Stimulated activated CD8-positive, alpha-beta memory T cell treated with anti-CD3 and anti-CD28 coated beads, Interleukin-4, amount 100 ng/mL, for 48 hours (primary cell): ENCODE results near the gene ICE1.
A peak's percentile ranks its signal among the peaks of the same experiment; 100 is the strongest.
"Not testable (repeated sequence)": the region's sequence is repeated elsewhere in the genome, so short reads cannot be mapped to it uniquely, and the experiment has no call there.

Source experiments
- DNase-seq: peaks from one replicate; pipeline ENCODE4 v3.0.0-alpha.2; 2020

The ICE1 gene

DNA sequence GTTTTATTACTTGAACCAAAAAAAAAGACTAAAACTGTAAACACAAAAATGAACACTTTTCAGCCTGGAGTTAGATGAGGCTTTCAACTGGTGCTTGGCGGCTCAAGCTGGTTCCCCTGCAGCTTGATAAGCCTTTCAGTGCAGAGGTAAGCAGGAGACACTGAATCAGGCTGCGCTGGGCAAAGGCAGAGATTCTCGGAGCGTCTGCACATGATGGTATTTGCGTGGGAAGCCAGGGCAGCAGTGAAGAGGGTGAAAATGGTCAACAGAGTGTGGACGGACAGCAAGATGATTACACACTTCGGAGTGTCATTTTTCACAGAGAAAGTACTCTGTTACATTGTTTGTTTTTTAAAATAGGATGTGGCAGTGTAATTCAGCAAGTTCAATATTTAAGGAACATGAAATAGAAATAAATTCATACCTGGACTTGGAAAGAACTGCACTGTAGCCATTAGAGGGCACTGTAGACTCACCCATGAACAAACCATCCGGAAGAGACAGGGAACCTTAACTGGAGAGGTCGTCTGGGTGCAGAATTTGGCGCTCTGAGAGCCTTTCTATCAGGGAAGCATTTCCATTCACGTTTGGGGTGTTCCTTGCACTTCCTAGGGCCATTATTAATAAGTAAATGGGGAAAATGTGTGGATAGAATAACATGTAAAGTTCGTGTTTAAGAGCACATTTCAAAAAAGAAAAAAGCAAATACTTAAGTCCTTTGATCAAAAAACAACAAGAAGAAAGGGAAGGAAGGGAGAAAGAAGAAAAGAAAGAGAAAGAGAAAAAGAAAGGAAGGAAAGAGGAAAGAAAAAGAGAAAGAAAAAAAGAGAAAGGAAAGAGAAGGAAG lies 69.8 kb downstream of the ICE1 start:
- no peak for DNase-seq

DNA sequence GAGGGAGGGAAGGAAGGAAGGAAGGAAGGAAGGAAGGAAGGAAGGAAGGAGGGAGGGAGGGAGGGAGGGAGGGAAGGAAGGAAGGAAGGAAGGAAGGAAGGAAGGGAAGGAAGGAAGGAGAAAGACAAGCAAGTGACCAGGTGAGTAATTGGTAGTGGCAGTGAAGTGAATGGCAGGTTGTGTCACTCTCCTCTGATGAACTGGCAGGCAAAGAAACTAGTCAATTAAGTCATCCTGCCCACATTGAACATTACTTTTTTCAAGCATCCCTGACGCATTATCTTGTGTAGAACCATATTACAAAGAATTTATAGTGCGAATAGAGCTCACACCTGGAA lies 70.4 kb downstream of the ICE1 start:
- DNase-seq, result not testable (repeated sequence)

DNA sequence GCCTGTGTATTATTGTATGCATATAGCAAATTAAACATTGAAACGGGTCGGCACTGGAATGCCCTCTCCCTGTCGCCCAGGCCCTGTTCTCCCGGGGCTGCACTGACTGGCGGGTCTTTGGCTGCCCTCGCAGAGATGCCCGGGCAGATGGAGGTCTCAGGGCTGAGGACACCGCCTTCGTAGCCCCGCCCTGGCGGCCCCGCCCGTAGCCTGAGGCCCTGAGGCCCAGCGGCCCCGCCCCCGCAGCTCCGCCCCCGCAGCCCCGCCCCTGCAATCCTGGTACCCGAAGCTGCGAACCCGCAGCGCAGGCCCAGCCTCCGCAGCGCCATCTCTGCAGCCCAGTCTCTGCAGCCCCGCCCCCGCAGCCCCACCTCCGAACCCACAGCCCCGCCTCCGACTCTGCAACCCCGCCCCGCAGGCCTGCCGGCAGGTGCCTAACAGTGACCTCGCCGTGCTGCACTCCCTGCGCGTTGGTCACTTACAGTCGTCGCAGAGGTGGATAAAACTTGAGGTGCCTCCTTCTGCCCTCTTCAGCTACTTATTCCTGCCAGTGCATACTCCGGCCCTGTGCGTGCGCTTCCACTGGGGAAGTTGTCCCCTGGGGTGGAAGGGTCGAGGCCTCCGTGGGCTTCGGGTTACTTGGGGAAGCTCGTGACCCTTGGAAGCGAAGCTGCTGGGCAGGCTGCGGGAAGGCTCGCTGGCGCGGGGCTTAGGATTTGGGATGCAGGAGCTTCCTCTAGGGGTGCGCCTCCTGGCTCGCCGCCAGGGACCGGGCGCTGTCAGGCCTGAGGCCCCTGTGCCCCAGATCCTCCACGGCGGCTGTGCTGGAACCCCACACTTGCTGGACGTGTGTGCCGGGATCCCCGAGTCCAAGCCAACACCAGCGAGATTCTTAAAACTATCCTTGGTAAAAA lies 72.3 kb downstream of the ICE1 start:
- DNase-seq, result peak; percentile 86

DNA sequence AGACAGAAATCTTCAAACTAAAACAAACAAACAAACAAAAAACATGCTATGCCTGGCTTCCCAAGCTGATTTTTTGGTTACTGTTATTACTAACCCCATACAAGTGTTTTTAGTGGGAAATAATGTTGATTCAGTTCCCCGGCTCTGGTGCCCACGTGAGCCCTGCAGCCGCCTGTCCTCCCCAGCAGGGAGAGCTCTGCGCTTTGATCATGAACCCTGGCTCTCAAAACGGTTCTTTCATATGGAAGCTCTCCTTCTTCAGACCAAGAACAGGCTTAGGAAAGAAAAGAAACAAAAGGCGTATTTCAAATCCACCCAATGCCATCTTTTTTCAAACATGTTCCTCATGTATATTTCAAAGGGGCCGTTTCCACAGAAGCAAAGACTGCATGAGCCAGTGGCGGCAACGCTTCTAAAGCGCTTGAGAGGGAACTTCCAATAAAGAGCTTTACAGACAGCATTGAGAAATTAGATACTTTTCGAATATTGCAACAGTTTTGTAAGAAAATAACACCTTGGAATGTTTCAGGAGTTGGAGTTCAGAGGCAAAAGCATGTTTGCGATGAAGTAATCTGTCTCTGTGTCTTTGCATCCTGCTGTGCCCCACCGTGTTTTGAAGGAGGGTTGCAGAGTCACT lies 74.8 kb downstream of the ICE1 start:
- no peak for DNase-seq

DNA sequence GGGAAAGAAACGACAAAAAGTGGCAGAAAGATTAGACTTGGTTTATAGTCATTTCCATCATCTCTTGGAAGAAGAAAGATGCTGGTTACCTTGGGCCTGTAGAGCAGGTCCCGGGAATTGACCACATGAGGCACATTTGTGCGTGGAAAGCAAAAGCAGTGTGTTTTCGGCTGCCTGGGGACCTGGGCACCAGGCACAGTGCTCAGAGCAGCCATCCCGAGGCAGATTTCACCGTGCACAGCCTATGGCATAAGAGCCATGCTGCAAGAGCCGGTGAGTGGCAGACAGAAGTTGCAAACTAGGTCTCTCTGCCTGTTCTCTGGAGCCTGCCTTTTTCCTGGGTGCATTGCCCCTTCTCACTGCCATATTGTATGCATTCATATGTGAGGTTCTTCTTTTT lies 77.0 kb downstream of the ICE1 start:
- DNase-seq, result no peak

DNA sequence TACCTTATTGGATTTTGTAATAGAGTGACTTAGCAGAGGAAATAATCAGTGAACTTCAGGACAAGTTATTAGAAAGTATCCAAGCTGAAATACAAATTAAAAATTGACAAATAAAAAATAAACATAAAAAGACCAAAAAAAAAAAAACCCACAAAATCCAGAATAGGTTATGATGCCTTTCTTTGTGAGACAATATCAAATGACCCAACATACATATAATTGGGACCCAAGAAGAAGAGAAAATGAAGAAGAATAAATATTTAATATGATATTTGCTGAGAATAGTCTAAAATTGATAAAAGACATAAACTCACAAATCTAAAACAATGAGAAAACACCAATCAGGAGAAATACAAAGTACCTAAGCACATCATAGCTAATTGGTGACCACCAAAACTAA lies 81.8 kb downstream of the ICE1 start:
- no peak for DNase-seq

DNA sequence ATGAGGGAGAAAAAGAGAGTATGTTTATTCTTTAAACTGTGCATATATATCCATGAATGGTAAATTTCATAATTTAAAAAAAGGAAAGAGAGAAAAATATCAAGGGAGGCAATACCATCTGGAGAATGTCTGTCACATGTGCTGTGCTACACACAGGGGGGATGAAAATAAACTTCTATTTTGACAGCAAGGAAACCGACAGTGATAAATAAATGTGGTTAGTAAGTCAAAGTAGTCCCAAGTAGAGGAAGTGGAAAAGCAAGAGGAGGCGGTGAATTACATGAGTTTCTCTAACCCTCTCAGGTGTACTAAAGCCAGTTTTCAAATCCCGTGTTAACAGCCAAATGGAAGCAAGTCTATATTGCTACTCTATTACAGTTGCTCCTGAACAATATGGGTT lies 83.3 kb downstream of the ICE1 start:
- DNase-seq, result no peak

DNA sequence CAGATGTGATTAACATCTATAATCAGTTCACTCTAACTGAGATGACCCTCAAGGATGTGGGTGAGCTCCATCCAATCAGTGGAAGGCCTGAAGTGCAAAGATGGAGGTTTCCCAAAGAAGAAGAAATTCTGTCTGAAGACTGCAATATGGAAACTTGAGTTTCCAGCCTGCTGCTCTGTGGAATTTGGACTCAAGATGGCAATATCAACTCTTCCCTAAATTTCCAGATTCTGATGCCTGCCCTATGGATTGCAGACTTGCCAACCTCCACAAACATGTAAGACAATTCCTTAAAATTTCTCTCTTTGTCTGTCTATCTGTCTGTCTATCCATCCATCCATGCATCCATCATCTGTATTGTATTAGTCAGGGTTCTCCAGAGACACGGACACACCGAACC lies 85.9 kb downstream of the ICE1 start:
- no peak for DNase-seq

DNA sequence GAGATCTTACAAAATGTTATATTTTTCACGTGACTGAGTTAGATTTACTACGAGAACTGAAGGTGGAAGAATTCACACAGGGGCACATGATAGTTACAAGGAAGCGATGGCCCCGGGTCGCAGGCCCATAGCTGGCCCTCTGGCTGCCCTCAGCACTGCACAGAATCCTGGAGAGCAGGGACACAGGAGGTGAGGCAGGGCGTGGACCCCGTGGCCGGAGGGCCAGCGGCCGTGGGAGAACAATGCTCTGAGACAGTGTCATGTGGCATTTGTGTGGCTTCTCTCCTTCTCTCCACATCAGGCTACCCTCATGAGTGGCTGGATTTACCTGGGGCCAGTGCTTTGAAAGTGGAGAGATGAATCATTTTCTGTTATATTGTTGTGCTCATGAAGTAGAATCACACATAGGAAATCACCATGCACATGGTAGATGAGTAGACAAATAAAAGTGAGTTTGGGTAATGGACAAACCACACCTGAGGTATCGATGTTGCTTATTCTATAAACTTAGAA lies 89.5 kb downstream of the ICE1 start:
- no peak for DNase-seq

DNA sequence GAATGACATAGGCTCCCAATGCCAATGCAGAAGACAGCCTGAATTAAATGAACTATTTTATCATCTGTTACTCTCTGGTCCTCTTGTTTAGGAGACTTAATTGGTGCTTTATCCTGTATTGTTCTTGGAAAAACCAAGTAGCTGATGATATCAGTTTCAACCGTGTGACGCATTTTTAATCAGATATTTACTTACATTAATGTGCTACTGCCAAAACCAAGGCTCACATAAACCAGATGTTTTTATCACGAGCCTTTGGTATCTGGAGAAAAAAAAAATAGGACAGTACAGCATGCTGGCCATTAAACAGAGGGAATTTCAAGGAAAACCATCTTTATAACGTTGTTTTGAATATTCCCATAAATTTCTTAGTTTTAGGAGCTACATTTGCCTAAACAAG lies 90.1 kb downstream of the ICE1 start:
- DNase-seq, result no peak

DNA sequence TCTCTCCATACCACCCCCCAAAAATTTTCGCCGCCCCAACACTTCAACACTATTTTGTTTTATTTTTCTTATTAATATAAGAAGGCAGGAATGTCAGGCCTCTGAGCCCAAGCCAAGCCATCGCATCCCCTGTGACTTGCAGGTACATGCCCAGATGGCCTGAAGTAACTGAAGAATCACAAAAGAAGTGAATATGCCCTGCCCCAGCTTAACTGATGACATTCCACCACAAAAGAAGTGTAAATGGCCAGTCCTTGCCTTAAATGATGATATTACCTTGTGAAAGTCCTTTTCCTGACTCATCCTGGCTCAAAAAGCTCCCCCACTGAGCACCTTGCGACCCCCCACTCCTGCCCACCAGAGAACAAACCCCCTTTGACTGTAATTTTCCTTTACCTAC lies 98.1 kb downstream of the ICE1 start:
- DNase-seq, result not testable (repeated sequence)

DNA sequence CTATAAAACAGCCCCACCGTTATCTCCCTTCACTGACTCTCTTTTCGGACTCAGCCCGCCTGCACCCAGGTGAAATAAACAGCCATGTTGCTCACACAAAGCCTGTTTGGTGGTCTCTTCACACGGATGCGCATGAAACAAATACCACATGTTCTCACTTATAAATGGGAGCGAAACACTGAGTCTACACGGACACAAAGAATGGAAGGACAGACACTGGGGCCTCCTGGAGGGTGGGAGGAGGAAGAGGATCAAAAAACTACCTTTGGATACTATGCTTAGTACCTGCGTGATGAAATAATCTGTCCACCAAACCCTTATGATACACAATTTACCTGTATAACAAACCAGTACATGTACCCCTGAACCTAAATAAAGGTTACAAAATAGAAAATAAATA lies 98.6 kb downstream of the ICE1 start:
- DNase-seq, result no peak

DNA sequence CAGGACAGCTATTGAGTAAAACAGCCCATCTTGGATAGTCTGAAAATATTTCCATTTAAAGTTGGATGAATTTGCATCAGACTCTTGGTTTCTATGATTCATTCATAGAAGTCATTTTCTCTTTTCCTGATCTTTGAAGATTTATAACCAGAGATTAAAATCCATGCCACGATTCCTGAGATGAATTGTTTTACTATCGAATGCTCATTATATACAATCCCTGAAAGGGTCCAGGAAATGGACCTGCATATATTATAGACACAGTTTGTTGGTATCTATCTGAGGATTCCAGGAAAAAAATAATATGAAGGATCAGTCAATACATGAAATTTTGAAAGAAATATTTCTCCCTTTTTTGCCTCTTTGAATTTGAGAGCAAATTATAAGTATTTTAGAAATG lies 99.0 kb downstream of the ICE1 start:
- no peak for DNase-seq

DNA sequence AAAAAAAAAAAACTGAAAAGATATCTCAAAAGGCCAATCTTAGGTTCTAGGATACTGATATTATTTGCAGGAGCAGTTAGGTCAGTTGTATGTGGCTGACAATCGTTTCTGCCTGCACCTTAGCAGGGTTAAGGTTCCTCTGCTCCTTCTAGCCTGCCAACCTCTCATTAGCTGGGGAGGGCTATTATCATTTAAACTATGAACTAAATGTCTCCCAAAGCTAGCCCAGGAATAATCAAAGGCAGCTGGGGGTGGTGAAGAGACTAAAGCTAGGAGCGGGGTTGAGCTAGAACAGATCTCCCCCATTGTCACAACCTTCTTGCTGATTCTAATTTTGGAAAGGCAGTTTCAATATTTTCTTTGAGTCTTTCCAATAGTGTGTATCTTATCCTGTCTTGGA lies 99.9 kb downstream of the ICE1 start:
- DNase-seq, result no peak

DNA sequence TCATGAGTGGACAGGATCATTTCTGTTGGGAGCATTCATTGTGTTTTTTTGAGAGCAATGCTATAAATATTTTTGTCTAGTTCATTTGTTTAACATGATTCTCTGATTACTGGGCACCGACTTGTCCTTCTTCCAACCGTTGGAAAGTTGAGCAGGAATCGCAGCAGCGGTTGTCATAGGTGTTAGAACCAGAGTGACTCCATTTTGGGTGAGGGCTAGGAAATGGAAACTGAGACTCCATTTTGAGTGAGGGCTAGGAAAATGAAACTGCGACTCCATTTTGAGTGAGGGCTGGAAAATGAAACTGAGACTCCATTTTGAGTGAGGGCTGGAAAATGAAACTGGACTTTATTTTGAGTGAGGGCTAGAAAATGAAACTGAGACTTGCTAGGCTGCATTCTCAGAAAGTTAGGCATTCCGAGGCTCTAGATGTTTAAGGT lies 100.6 kb downstream of the ICE1 start:
- no peak for DNase-seq

DNA sequence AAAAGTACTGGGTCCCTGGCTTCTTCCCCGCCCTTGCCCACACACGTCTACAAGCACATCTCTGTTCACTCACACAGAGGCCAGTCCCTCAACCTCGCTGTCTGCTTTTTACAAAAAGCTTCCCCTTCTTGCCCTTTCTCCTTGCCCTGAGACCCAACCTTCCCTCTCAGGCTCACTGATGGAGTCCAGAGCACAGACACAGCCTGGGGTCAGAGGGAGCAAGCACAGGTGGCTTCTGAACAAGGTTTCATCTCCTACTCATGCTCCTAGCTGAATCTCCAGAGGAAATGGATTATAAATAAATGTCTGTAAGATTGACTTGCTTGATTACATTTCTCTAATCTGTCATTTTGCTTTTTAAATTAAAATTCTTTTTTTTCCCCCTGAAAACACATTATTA lies 101.8 kb downstream of the ICE1 start:
- no peak for DNase-seq

DNA sequence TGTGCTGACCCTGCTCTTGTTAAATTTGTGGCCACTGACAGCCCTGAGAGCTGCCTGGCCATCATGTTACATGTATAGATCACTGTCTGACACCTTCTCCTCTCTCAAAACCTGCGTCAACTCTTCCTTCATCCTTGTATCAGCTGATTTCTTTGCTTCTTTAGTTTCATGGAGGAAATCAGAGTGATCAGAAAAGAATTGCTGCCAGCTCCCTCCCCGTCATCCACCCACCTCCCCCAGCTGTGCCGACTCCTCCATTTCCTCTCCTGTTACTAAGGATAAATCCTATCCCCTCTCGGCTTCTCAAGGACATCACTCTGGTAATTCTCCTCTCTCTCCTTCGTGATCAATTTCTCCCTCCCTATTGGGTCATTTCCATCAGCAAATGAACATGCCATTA lies 108.9 kb downstream of the ICE1 start:
- DNase-seq, result no peak

DNA sequence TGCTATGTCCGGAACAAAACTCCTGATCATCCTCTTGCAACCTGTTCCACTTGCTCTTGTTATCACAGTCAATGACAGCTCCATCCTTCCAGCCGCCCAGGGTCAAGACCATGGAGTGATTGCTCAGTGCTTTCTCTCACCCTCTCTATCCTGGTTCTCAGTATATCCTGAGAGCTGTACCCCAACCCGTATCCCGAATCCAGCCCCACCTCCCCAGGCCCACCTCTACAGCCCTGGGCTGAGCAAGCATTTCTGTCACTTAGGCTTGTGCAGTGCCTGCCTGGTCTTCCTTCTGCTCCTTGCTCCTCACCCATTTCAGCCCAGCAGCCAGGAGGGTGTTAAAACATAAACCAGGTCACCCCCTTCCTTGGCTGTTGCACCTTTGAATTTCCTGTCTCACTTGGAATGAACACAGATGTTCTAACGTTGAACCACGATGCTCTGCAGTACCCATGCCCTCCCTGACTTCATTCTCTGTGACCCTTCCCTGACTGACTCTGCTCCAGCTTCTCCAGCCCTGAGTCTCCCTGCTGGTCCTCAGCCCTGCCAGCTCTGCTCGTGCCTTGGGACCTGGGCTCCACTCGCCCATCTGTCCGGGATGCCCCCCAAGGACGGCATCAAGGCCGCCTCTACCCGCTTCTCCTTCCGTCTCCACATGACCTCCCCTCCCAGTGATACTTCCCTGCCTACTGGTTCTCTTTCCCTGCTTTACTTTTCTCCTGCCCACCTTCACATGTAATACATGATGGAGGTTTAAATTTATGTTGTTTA lies 110.0 kb downstream of the ICE1 start:
- no peak for DNase-seq

DNA sequence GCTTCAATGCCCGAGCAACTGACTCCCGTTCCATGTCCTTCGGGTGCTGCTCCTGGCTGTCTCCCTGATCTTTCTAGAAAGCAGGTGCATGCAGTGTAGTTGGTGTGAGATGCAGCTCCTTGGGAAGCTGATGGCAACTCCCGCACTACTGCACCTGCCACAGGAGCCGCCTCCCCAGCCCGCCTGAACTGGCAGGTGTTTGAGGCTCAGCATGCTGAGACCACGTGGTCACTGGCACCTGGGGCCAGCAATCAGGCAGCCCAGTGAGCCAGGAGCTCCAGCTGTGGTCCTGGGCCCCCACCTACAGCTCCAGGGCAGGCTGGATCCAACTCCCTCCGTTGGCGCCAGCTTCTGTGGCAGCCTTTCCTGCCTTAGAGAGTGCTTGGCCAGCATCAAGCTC lies 111.5 kb downstream of the ICE1 start:
- DNase-seq, result no peak

DNA sequence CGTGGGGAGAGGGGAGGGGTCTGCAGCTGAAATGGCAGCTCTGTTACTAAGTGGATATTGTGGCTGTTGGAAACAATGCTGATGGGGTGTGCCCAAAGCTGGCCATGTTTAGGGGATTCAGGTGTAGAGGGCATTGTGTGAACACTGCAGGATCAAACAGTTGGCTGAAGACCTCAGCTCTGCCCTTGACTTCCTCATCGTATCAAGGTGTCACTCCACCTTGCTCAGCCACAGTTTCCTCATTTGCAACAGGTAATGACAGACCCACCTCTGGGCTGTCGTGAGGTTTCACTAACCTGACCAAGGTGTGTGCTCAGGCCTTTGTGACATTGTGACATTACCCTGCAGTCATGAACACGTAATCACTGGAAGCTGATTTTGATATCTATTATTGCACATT lies 111.9 kb downstream of the ICE1 start:
- no peak for DNase-seq

DNA sequence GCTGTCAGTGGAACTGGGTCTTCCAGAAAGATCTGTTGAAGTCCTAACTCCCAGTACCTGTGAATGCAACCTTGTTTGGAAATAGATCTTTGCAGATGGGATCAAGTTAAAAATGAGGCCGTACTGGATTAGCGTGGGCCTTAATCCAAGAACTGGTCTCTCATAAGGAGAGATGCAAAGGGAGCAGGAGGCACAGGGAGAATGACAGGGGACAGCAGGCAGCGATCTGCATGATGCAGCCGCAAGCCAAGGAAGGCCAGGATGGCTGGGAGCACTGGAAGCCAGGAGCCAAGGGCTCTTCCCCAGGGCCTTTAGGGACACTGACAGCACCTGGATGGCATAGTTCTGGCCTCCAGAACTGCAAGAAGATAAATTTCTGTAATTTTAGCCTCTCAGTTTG lies 114.4 kb downstream of the ICE1 start:
- no peak for DNase-seq

DNA sequence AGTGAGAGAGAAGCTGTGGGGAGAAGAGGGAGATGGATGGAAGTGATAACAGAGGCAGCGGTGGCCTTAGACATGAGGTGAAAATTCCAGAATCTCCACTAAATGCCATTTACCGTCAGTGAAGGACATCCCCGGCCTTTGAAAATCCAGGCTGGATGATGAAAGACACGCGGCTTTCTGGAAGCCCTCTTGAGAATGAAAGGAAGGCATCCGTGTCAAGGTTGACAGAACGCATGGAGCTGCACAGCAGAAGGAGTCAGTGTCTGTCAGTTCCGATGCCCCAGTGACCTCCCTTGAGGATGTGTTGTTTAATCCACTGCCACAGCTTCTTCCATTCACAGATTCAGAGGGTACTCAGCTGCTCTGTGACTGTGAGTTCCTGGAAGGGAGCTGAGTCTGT lies 114.9 kb downstream of the ICE1 start:
- DNase-seq, result no peak

DNA sequence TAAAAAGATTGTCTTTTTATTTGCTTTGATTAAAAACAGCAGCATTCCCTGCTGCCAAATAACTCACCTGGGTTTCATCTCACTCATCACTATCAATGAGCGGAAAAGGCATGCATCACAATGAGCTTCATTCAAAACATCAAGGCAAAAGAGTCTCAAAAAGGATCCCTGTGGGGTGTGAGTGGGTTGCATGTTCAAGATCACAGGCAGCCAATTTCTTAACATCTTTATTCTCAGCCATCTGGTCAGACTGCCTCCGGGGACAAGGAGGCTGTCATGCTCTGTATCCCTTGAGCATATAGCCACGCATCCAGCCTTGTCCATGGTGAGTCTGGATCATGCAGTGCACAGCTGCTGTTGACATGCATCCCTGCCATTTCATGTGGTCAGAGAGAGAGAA lies 117.1 kb downstream of the ICE1 start:
- no peak for DNase-seq
